ENCODE results near the gene MEIS2. TPM values are rescaled to one million over a fixed set of nuclear protein-coding genes. Genes with fewer than 3 reads are reported as not detected.

The MEIS2 gene
- total RNA-seq, 2 donors from 2014 or later: 7.1 to 9.7 TPM

DNA sequence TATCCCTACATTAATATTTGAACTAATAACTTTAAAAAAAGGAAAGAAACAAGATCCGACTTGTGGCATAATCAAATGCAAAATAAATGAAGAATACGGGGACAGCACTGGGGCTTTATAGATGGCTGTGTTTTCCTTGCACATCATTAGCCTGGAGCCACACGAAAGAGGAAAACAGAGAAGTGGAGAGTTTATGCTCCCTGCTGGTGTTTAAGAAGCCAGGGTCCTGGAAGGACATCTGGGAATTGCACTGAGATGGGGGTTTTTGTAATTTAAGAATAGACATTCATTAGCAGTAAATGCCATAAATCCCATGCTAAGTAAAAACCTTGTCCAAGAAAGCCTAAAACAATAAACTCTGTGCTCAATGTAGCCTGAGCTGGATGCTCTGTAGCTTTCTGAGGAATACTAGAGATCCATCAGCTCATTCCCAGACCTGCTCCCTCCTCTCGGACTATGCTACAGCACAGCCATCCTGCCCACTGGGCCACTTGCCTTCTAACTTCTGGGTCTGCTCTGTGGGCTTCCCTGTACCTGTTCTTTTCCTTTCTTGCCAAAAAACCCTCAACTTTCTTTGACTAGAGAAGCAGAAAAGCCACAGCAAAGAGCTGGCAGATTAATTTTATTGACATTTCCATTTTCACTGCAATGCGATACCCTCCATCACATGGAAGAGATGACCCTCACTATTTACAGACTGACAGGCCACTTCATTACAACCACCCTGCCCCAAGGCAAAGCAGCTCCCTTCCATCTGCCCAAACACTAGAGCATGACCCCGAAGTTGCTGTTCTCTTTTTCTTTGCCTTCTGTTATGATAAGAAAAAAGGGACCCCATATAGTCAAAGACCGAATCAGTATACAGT lies 62.3 kb downstream of the MEIS2 start:
- Mint-ChIP-seq H3K27ac (no peak overlapping the region), H3K27me3 (ENCODE audit: insufficient read depth) (peaks cover 21% of the 10 kb centered on the region), H3K4me3 (no peak overlapping the region), H3K9me3 (no peaks in the 10 kb centered on the region), H3K36me3 (ENCODE audit: low read depth) (no peaks in the 10 kb centered on the region), H3K4me1 (peaks cover 43% of the 10 kb centered on the region)
- DNase-seq: no peak
- Histone ChIP-seq H3K4me3 (ENCODE audit: low read length) (no peak overlapping the region), H3K27me3 (ENCODE audit: control insufficient read depth, insufficient read depth, low read length, poor library complexity, severe bottlenecking) (no peaks in the 10 kb centered on the region), H3K9me3 (ENCODE audit: control insufficient read depth, low read length) (no peaks in the 10 kb centered on the region), H3K4me1 (ENCODE audit: control insufficient read depth, insufficient read depth, low read length) (peaks cover 19% of the 10 kb centered on the region), H3K36me3 (ENCODE audit: control insufficient read depth, insufficient read depth, low read length) (no peaks in the 10 kb centered on the region), H3K27ac (ENCODE audit: low read depth, low read length) (peak overlapping the region; percentile 73), H3K9ac (ENCODE audit: extremely low read depth, low read length, poor library complexity, severe bottlenecking) (no peak overlapping the region)
- WGBS, 2 experiments (ENCODE audit: insufficient coverage in 1 of 2, insufficient read length in 1 of 2): 88 to 95% methylated on average over 4 to 7 of the region's 7 CpGs
- no peak for TF ChIP-seq CTCF (conservative IDR thresholded peaks at IDR 0.05)

GRCh38 chr15:37037071-37037655 lies 63.2 kb downstream of the MEIS2 start:
- H3K4me1 Mint-ChIP-seq: peaks cover 47% of the 10 kb centered on the region
- no peaks in the 10 kb centered on the region for H3K36me3 ChIP-seq (ENCODE audit: control insufficient read depth, insufficient read depth, low read length)
- no peaks in the 10 kb centered on the region for H3K36me3 Mint-ChIP-seq (ENCODE audit: low read depth)
- WGBS, 2 experiments (ENCODE audit: insufficient coverage in 1 of 2, insufficient read length in 1 of 2): 94 to 98% methylated on average over 7 of the region's 7 CpGs
- H3K27me3 ChIP-seq (ENCODE audit: control insufficient read depth, insufficient read depth, low read length, poor library complexity, severe bottlenecking): no peaks in the 10 kb centered on the region
- no peaks in the 10 kb centered on the region for H3K9me3 Mint-ChIP-seq
- no peak overlapping the region for H3K27ac Mint-ChIP-seq
- H3K27ac ChIP-seq (ENCODE audit: low read depth, low read length): no peak overlapping the region
- H3K27me3 Mint-ChIP-seq (ENCODE audit: insufficient read depth): peaks cover 21% of the 10 kb centered on the region
- no peaks in the 10 kb centered on the region for H3K9me3 ChIP-seq (ENCODE audit: control insufficient read depth, low read length)
- no peak overlapping the region for H3K4me3 ChIP-seq (ENCODE audit: low read length)
- peaks cover 21% of the 10 kb centered on the region for H3K4me1 ChIP-seq (ENCODE audit: control insufficient read depth, insufficient read depth, low read length)
- TF ChIP-seq CTCF (conservative IDR thresholded peaks at IDR 0.05): no peak
- no peak overlapping the region for H3K4me3 Mint-ChIP-seq
- DNase-seq: no peak
- no peak overlapping the region for H3K9ac ChIP-seq (ENCODE audit: extremely low read depth, low read length, poor library complexity, severe bottlenecking)

DNA sequence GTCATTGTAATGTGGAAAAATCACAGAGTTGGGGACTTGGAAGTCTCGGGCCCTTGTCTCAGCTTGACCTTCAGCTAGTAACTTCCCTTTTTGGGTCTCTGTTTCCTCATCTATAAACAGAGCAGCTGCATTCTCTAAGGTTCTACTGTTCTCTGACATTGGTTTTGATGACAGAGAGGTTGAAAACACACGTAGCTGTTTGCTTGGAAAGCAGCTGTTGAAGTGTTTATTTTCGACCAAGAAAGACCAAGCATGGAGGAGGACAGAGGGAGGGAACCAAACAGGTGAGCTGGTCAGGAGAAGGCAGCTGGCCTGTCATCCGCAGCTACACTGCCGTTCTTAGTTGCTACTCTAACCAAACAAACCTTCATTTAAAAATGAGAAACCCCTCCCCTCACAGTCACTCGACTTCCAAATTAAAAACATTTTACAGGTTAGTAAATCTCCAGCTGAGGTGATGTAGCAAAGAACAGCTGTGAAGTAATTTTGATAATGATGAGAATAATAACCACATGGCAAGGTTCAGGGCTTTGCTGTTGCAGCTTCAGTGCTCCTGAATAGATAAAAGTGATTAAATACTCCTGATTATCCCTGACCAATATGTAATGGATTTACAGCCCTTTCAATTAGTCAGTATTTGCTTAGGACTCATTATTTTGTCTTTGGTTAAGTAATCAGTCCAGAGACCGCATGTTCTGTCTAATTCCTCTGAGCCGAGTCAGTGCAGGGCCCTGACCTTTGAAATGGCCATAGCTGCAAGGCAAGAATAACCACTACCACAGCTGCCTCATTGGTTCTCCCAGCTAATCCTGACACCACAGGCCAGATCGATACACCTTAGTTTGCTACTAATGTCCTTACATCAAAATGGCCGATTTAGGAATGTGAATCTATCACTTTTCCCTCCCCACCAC lies 65.3 kb downstream of the MEIS2 start:
- DNase-seq: no peak
- Mint-ChIP-seq H3K4me1 (peaks cover 38% of the 10 kb centered on the region), H3K27me3 (ENCODE audit: insufficient read depth) (peaks cover 21% of the 10 kb centered on the region), H3K27ac (no peak overlapping the region), H3K4me3 (no peak overlapping the region), H3K9me3 (no peaks in the 10 kb centered on the region), H3K36me3 (ENCODE audit: low read depth) (no peaks in the 10 kb centered on the region)
- Histone ChIP-seq H3K9ac (ENCODE audit: extremely low read depth, low read length, poor library complexity, severe bottlenecking) (no peak overlapping the region), H3K27me3 (ENCODE audit: control insufficient read depth, insufficient read depth, low read length, poor library complexity, severe bottlenecking) (no peaks in the 10 kb centered on the region), H3K4me3 (ENCODE audit: low read length) (no peak overlapping the region), H3K4me1 (ENCODE audit: control insufficient read depth, insufficient read depth, low read length) (peaks cover 13% of the 10 kb centered on the region), H3K9me3 (ENCODE audit: control insufficient read depth, low read length) (no peaks in the 10 kb centered on the region), H3K36me3 (ENCODE audit: control insufficient read depth, insufficient read depth, low read length) (no peaks in the 10 kb centered on the region), H3K27ac (ENCODE audit: low read depth, low read length) (no peak overlapping the region)
- 81 to 90% methylated on average over 6 to 10 of the region's 10 CpGs for WGBS, 2 experiments (ENCODE audit: insufficient coverage in 1 of 2, insufficient read length in 1 of 2)
- no peak for TF ChIP-seq CTCF (conservative IDR thresholded peaks at IDR 0.05)
